Endothelial cell of umbilical vein (primary cell): Measurements from ENCODE around the gene MOB2.

Source experiments
- EZH2 ChIP-seq: IDR thresholded peaks from 2 replicates; pipeline ENCODE4 v1.6.1; 2012; ENCODE audit warnings: borderline replicate concordance, low read depth, mild to moderate bottlenecking, moderate library complexity, low read length, inconsistent platforms; ENCODE audit not compliant: severe bottlenecking
- FOS ChIP-seq: IDR thresholded peaks from 2 replicates; pipeline ENCODE4 v1.6.1; 2011; ENCODE audit warnings: mild to moderate bottlenecking, low read length, moderate library complexity, borderline replicate concordance; ENCODE audit not compliant: insufficient read depth
- GATA2 ChIP-seq: IDR thresholded peaks from 2 replicates; pipeline ENCODE4 v1.7.0; 2011; ENCODE audit warnings: low read depth, mild to moderate bottlenecking, moderate library complexity, mixed read lengths, low read length; ENCODE audit not compliant: insufficient read length, insufficient read depth
- JUN ChIP-seq: IDR thresholded peaks from 2 replicates; pipeline ENCODE4 v1.6.1; 2011; ENCODE audit warnings: borderline replicate concordance, low read depth; ENCODE audit not compliant: insufficient read length, insufficient read depth
- MYC ChIP-seq: IDR thresholded peaks from one replicate; pipeline ENCODE4 v1.6.1; 2011; ENCODE audit warnings: mild to moderate bottlenecking, low read depth, low read length
- POLR2A ChIP-seq: IDR thresholded peaks from 2 replicates; pipeline ENCODE4 v1.6.1; 2012; ENCODE audit warnings: low read depth, mild to moderate bottlenecking, control low read depth, low read length
- POLR2AphosphoS5 ChIP-seq: IDR thresholded peaks from 2 replicates; pipeline ENCODE4 v1.6.1; 2012; ENCODE audit warnings: low read depth, mild to moderate bottlenecking, control low read depth, low read length, moderate library complexity; ENCODE audit not compliant: insufficient read depth
- TF ChIP-seq, protein P1 (sequence below), 2 donors: IDR thresholded peaks; 1 replicate in 1 of 2; 2 replicates in 1 of 2; pipeline ENCODE4 v1.5.1; 2011; ENCODE audit warnings: low read length in 2 of 2, mild to moderate bottlenecking in 2 of 2, moderate library complexity in 2 of 2, control low read depth in 1 of 2, inconsistent platforms in 1 of 2, low read depth in 1 of 2; ENCODE audit not compliant: insufficient read depth in 1 of 2; ENCODE audit errors: extremely low read depth in 1 of 2

DNA sequence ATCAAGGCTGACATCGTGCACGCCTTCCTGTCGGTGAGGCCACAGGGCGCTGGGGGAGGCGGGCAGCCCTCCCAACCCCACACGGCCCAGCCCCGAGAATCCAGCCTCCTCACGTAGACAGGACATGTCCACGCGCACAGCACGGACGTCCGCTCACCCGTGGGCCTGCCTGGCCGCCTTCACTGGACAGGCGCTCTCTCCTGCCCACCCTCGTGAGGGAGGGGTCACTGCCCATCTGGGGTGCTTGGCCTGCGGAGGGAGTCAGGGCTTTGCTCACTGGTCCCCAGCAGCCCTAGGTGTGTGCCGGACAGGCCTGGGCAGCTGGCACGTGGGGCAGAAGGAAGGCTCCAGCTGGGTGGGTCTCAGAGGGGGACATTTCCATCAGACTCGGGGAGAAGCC, 32.0 kb downstream of the MOB2 start:
- TF ChIP-seq POLR2AphosphoS5 = no peak
- TF ChIP-seq, protein P1, sequence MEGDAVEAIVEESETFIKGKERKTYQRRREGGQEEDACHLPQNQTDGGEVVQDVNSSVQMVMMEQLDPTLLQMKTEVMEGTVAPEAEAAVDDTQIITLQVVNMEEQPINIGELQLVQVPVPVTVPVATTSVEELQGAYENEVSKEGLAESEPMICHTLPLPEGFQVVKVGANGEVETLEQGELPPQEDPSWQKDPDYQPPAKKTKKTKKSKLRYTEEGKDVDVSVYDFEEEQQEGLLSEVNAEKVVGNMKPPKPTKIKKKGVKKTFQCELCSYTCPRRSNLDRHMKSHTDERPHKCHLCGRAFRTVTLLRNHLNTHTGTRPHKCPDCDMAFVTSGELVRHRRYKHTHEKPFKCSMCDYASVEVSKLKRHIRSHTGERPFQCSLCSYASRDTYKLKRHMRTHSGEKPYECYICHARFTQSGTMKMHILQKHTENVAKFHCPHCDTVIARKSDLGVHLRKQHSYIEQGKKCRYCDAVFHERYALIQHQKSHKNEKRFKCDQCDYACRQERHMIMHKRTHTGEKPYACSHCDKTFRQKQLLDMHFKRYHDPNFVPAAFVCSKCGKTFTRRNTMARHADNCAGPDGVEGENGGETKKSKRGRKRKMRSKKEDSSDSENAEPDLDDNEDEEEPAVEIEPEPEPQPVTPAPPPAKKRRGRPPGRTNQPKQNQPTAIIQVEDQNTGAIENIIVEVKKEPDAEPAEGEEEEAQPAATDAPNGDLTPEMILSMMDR (IDR thresholded peaks at IDR 0.05; ENCODE audit: extremely low read depth in 1 of 2, insufficient read depth in 1 of 2, low read depth in 1 of 2, low read length in 2 of 2) = no peak
- no peak for TF ChIP-seq GATA2
- no peak for TF ChIP-seq MYC
- no peak for TF ChIP-seq POLR2A
- no peak for TF ChIP-seq EZH2
- TF ChIP-seq JUN = no peak
- TF ChIP-seq FOS = no peak
